Vagina (tissue), 2 donors: ENCODE results near the gene NUDT3.

Experiments
- POLR2A ChIP-seq, 2 donors: fragments of 450-650 bp; IDR thresholded peaks; one replicate each; pipeline ENCODE4 v1.6.1; 2017; ENCODE audit warnings: antibody characterized with exemption in 2 of 2, mild to moderate bottlenecking in 2 of 2, moderate library complexity in 2 of 2
- POLR2AphosphoS5 ChIP-seq, 2 donors: sonication (generic); formaldehyde crosslinking; IDR thresholded peaks; one replicate each; pipeline ENCODE4 v1.9.0; 2017; ENCODE audit warnings: antibody characterized with exemption in 2 of 2, mild to moderate bottlenecking in 2 of 2, low read depth in 1 of 2; ENCODE audit not compliant: insufficient read depth in 1 of 2
- TF ChIP-seq, protein P1 (sequence below), 3 experiments: fragments of 450-650 bp in 2 of 3; fragments of 200-600 bp in 1 of 3; sonication (generic) in 1 of 3; IDR thresholded peaks; one replicate each; pipeline ENCODE4 v1.5.1; 2017 to 2019; ENCODE audit warnings: antibody characterized with exemption in 3 of 3, mild to moderate bottlenecking in 2 of 3, moderate library complexity in 2 of 3

DNA sequence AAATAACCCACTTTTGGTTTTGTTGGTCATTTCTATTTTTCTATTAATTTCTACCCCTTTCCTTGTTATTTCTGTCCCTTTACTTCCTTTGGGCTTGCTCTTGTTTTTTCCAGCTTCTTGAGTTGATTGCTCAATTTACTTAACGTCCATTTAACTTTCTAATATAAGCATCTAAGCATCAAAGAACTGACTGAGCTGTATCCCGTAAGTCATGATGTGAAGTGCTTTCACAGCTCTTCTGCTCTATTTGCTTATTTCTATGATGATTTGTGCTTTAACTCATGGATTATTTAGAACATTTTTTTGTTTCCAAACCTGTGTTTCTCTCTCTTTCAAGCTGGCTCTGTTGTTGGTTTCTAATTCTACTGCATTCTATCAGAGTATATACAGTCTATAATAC is 87.0 kb downstream of the NUDT3 start:
- TF ChIP-seq POLR2AphosphoS5 (IDR thresholded peaks at IDR 0.05; ENCODE audit: insufficient read depth in 1 of 2, low read depth in 1 of 2) (no peak), POLR2A (IDR thresholded peaks at IDR 0.05) (no peak)
- TF ChIP-seq, protein P1, sequence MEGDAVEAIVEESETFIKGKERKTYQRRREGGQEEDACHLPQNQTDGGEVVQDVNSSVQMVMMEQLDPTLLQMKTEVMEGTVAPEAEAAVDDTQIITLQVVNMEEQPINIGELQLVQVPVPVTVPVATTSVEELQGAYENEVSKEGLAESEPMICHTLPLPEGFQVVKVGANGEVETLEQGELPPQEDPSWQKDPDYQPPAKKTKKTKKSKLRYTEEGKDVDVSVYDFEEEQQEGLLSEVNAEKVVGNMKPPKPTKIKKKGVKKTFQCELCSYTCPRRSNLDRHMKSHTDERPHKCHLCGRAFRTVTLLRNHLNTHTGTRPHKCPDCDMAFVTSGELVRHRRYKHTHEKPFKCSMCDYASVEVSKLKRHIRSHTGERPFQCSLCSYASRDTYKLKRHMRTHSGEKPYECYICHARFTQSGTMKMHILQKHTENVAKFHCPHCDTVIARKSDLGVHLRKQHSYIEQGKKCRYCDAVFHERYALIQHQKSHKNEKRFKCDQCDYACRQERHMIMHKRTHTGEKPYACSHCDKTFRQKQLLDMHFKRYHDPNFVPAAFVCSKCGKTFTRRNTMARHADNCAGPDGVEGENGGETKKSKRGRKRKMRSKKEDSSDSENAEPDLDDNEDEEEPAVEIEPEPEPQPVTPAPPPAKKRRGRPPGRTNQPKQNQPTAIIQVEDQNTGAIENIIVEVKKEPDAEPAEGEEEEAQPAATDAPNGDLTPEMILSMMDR (IDR thresholded peaks at IDR 0.05), result no peak
